Activated CD4-positive, alpha-beta T cell treated with anti-CD3 and anti-CD28 coated beads, Interleukin-2, amount 50 U/mL, for 1 hour (primary cell): ENCODE data around the gene ADAD2.
A peak's percentile ranks its signal among the peaks of the same experiment; 100 is the strongest.

Experiments used
- DNase-seq: peaks from one replicate; pipeline ENCODE4 v3.0.0-alpha.2; 2020

The ADAD2 gene

GRCh38 chr16:84190731-84191388 is at the start of gene ADAD2:
Gene ADAD2, plus strand, starts transcription at chr16:84191157. Its CDS starts 74 bp downstream, at chr16:84191231.
- no peak for DNase-seq

- no peak for DNase-seq
Observed at GRCh38 chr16:84143081-84143480, 47.9 kb upstream of the ADAD2 start.

- no peak for DNase-seq
Observed at GRCh38 chr16:84143784-84144199, 47.2 kb upstream of the ADAD2 start.

- DNase-seq: peak; percentile 43
Observed at GRCh38 chr16:84144209-84144858, 46.6 kb upstream of the ADAD2 start.

- DNase-seq: peak; percentile 93
Observed at GRCh38 chr16:84144859-84145639, 45.9 kb upstream of the ADAD2 start, which contains the start of the genes DNAAF1 and HSDL1. Gene DNAAF1, plus strand, starts transcription at chr16:84145308. Its CDS starts 133 bp downstream, at chr16:84145441. Gene HSDL1, minus strand, starts transcription at chr16:84145177. Its CDS starts 13,856 bp downstream, at chr16:84131321.

- no peak for DNase-seq
Observed at GRCh38 chr16:84150926-84151325, 40.0 kb upstream of the ADAD2 start.

- DNase-seq: no peak
Observed at GRCh38 chr16:84153660-84154214, 37.2 kb upstream of the ADAD2 start.

GRCh38 chr16:84155226-84155625 is 35.7 kb upstream of the ADAD2 start:
- DNase-seq: no peak

GRCh38 chr16:84155771-84156170 is 35.2 kb upstream of the ADAD2 start:
- DNase-seq: no peak

GRCh38 chr16:84156342-84156784 is 34.6 kb upstream of the ADAD2 start:
- DNase-seq: no peak

- DNase-seq: no peak
Observed at GRCh38 chr16:84159007-84159406, 31.9 kb upstream of the ADAD2 start.

- no peak for DNase-seq
Observed at GRCh38 chr16:84159800-84160199, 31.2 kb upstream of the ADAD2 start.

- no peak for DNase-seq
Observed at GRCh38 chr16:84161037-84161436, 29.9 kb upstream of the ADAD2 start.

- DNase-seq: no peak
Observed at GRCh38 chr16:84161801-84162200, 29.2 kb upstream of the ADAD2 start.

- no peak for DNase-seq
Observed at GRCh38 chr16:84165746-84166145, 25.2 kb upstream of the ADAD2 start.

GRCh38 chr16:84166796-84167695 is 23.9 kb upstream of the ADAD2 start:
- no peak for DNase-seq

GRCh38 chr16:84169765-84170310 is 21.1 kb upstream of the ADAD2 start:
- DNase-seq: no peak

- DNase-seq: no peak
Observed at GRCh38 chr16:84174396-84174795, 16.6 kb upstream of the ADAD2 start.

- DNase-seq: peak; percentile 45
Observed at GRCh38 chr16:84175350-84176081, 15.4 kb upstream of the ADAD2 start.

- no peak for DNase-seq
Observed at GRCh38 chr16:84176192-84177053, 14.5 kb upstream of the ADAD2 start.
